K562 (cell line): ENCODE measurements around the gene COA3. TPM values are rescaled to one million over a fixed set of nuclear protein-coding genes. Genes with fewer than 3 reads are reported as not detected.

Experiments
- BCOR ChIP-seq: fragments of 450-650 bp; IDR thresholded peaks from 2 replicates; pipeline ENCODE4 v1.6.1; 2016
- CTCF ChIP-seq, 3 experiments: IDR thresholded peaks in 2 of 3; conservative IDR thresholded peaks in 1 of 3; 2 replicates each; pipeline ENCODE4 v1.5.1; 2011 to 2012; ENCODE audit warnings: low read length in 3 of 3, mild to moderate bottlenecking in 3 of 3, control low read depth in 2 of 3, improper control_type of control experiment in 1 of 3, inconsistent platforms in 1 of 3, low read depth in 1 of 3, mixed read lengths in 1 of 3, moderate library complexity in 1 of 3; ENCODE audit not compliant: insufficient read depth in 2 of 3
- DNMT1 ChIP-seq: fragments of 450-650 bp; IDR thresholded peaks from 2 replicates; pipeline ENCODE4 v1.6.1; 2016; ENCODE audit warnings: antibody characterized with exemption, mild to moderate bottlenecking
- DPF2 ChIP-seq: fragments of 450-650 bp; IDR thresholded peaks from 2 replicates; pipeline ENCODE4 v1.6.1; 2016
- EHMT2 ChIP-seq: fragments of 450-650 bp; IDR thresholded peaks from 2 replicates; pipeline ENCODE4 v1.6.1; 2018; ENCODE audit warnings: antibody characterized with exemption
- FUS ChIP-seq: fragments of 200-400 bp; formaldehyde crosslinking; optimal IDR thresholded peaks from 2 replicates; pipeline ENCODE3; 2017; ENCODE audit warnings: low read depth, low read length
- IFI16 ChIP-seq: fragments of 250-450 bp; sonication (Bioruptor Pico); IDR thresholded peaks from 2 replicates; pipeline ENCODE4 v2.1.2; 2022; ENCODE audit warnings: mild to moderate bottlenecking, inconsistent platforms
- MXI1 ChIP-seq: IDR thresholded peaks from 2 replicates; pipeline ENCODE4 v1.6.1; 2011; ENCODE audit warnings: low read depth, mild to moderate bottlenecking, improper control_type of control experiment, low read length
- POLR2AphosphoS5 ChIP-seq: IDR thresholded peaks from 2 replicates; pipeline ENCODE4 v1.6.1; 2011; ENCODE audit warnings: mild to moderate bottlenecking, low read depth, low read length, moderate library complexity; ENCODE audit not compliant: control insufficient read depth, insufficient read depth
- POLR2H ChIP-seq: IDR thresholded peaks from 2 replicates; pipeline ENCODE4 v1.6.1; 2016; ENCODE audit warnings: missing genetic modification characterization, low read depth, mild to moderate bottlenecking, control low read depth, missing compliant biosample characterization, moderate library complexity
- SOX6 ChIP-seq: fragments of 450-650 bp; IDR thresholded peaks from 2 replicates; pipeline ENCODE4 v1.6.1; 2014; ENCODE audit warnings: mild to moderate bottlenecking
- SRF ChIP-seq, 2 experiments: fragments of 250-450, 450-650 bp in 1 of 2; sonication (Bioruptor Pico) in 1 of 2; sonication (generic) in 1 of 2; formaldehyde crosslinking; IDR thresholded peaks; 2 replicates each; pipeline versions ENCODE4 v1.5.0 to v1.5.1; 2020 to 2022; ENCODE audit warnings: mild to moderate bottlenecking in 1 of 2, missing genetic modification reagents in 1 of 2
- STAT5A ChIP-seq: IDR thresholded peaks from 2 replicates; pipeline ENCODE4 v1.6.1; 2012; ENCODE audit warnings: low read length, inconsistent platforms, borderline replicate concordance
- TEAD1 ChIP-seq, 2 experiments: fragments of 450-650 bp in 1 of 2; sonication (generic) in 1 of 2; formaldehyde crosslinking; IDR thresholded peaks; 2 replicates each; pipeline versions ENCODE4 v1.4.0 to v1.8.0; 2020 to 2022; ENCODE audit warnings: mild to moderate bottlenecking in 2 of 2, missing genetic modification reagents in 1 of 2
- TEAD2 ChIP-seq: fragments of 450-650 bp; IDR thresholded peaks from 2 replicates; pipeline ENCODE4 v1.6.1; 2016; ENCODE audit warnings: missing genetic modification characterization, control low read depth, missing compliant biosample characterization
- TOE1 ChIP-seq, 2 experiments: fragments of 450-650 bp in 1 of 2; sonication (generic) in 1 of 2; formaldehyde crosslinking in 1 of 2; IDR thresholded peaks; 2 replicates each; pipeline versions ENCODE4 v1.7.1 to v1.8.0; 2016 to 2022; ENCODE audit warnings: borderline replicate concordance in 2 of 2, mild to moderate bottlenecking in 2 of 2, antibody characterized with exemption in 1 of 2, inconsistent platforms in 1 of 2, low read depth in 1 of 2, missing genetic modification reagents in 1 of 2, moderate library complexity in 1 of 2
- ZC3H11A ChIP-seq: IDR thresholded peaks from 2 replicates; pipeline ENCODE4 v1.6.1; 2012; ENCODE audit warnings: low read depth, low read length, improper control_type of control experiment
- ZNF3 ChIP-seq: fragments of 250-450 bp; sonication (Bioruptor Pico); IDR thresholded peaks from 2 replicates; pipeline ENCODE4 v1.5.0; 2021; ENCODE audit warnings: mild to moderate bottlenecking, moderate library complexity
- ZNF354B ChIP-seq: fragments of 250-450 bp; sonication (Bioruptor Pico); IDR thresholded peaks from 2 replicates; pipeline ENCODE4 v1.4.0; 2020
- ZNF586 ChIP-seq: fragments of 450-650 bp; formaldehyde crosslinking; conservative IDR thresholded peaks from 2 replicates; pipeline ENCODE4 v1.4.0; 2020; ENCODE audit warnings: mild to moderate bottlenecking, moderate library complexity
- ZNF699 ChIP-seq: fragments of 250-450 bp; sonication (Bioruptor Pico); IDR thresholded peaks from 2 replicates; pipeline ENCODE4 v1.8.0; 2021; ENCODE audit warnings: mild to moderate bottlenecking, moderate library complexity; ENCODE audit not compliant: insufficient replicate concordance
- polyA plus RNA-seq, 8 experiments: library from polyadenylated mRNA; depleted of rRNA in 4 of 8; stranded (reverse) in 5 of 8; unstranded in 3 of 8; fragments of >200 nt; fragmentation: Nextera tagmentation in 2 of 8; fragmentation: Illumina TruSeq in 1 of 8; extraction: Ambion mirVana in 2 of 8; extraction: Trizol in 1 of 8; gene quantifications; 2 replicates each; pipeline versions ENCODE4 v1.2.1 to v1.2.3, GENCODE V29; 2011 to 2014; ENCODE audit warnings: inconsistent platforms in 1 of 8, missing spikeins in 1 of 8
- total RNA-seq, 7 experiments: library from RNA; depleted of rRNA in 6 of 7; stranded (reverse); fragments of >200 nt in 6 of 7; fragmentation: Illumina TruSeq in 2 of 7; extraction: Trizol in 2 of 7; gene quantifications; 2 replicates each; pipeline versions ENCODE4 v1.2.1 to v1.2.3, GENCODE V29; 2011 to 2021; ENCODE audit warnings: low replicate concordance in 1 of 7
- TF ChIP-seq, protein P1 (sequence below): fragments of 250-450 bp; sonication (Bioruptor Pico); IDR thresholded peaks from 2 replicates; pipeline ENCODE4 v1.5.0; 2020; ENCODE audit warnings: mild to moderate bottlenecking, borderline replicate concordance
- TF ChIP-seq, protein P2 (sequence below): IDR thresholded peaks from 3 replicates; pipeline ENCODE4 v1.6.1; 2011; ENCODE audit warnings: borderline replicate concordance, mild to moderate bottlenecking, moderate library complexity; ENCODE audit not compliant: insufficient read length; ENCODE audit errors: extremely low read depth

The COA3 gene
- total and polyA plus RNA-seq, 9 of the 15 experiments (the other 6 are each of a cell fraction or from before 2014, with no cell fraction given): 49.6 to 153 (median 61.4) TPM

DNA sequence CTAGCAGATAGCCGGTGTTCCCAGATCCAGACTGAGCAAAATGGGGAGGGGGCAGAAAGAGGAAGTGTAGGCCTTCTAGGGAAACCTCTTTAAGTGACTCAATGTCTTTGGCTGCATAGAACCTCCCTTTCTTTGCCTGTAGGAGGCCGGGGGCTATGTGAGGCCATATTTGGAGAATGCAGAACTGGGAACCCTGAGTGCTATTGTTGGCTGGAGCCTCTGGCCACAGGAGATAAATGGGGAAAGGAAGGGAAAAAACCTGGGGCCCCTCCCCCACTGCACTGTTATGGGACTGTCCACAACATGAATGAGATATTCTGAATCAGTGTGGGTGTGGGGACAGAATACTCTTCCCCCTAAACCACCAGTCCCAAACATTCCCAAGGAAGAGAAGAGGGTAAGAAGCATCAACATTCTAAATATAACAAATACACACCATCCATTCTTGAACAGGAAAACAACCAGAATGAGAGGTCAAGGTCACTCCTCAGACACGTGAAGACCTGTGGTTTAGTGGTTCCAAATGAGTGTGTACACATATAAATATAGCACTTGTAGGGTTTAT is 22.9 kb downstream of the COA3 start (continued):
- TF ChIP-seq ZC3H11A: no peak
- peak; percentile 27 to 97; a peak in 3 of 4 replicates for TF ChIP-seq SRF (CRISPR knock-in tag; IDR thresholded peaks at IDR 0.05)
- no peak for TF ChIP-seq ZNF586 (CRISPR knock-in tag)
- TF ChIP-seq MXI1: no peak
- no peak for TF ChIP-seq POLR2H (tag)
- TF ChIP-seq, protein P1, sequence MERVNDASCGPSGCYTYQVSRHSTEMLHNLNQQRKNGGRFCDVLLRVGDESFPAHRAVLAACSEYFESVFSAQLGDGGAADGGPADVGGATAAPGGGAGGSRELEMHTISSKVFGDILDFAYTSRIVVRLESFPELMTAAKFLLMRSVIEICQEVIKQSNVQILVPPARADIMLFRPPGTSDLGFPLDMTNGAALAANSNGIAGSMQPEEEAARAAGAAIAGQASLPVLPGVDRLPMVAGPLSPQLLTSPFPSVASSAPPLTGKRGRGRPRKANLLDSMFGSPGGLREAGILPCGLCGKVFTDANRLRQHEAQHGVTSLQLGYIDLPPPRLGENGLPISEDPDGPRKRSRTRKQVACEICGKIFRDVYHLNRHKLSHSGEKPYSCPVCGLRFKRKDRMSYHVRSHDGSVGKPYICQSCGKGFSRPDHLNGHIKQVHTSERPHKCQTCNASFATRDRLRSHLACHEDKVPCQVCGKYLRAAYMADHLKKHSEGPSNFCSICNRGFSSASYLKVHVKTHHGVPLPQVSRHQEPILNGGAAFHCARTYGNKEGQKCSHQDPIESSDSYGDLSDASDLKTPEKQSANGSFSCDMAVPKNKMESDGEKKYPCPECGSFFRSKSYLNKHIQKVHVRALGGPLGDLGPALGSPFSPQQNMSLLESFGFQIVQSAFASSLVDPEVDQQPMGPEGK (CRISPR knock-in tag): no peak
- peak; percentile 40 to 56 (median 43); a peak in 5 of 6 replicates for TF ChIP-seq CTCF (IDR thresholded peaks at IDR 0.05 in 2 of 3, conservative IDR thresholded peaks at IDR 0.05 in 1 of 3; ENCODE audit: insufficient read depth in 2 of 3, low read depth in 1 of 3, low read length in 3 of 3)
- no peak for TF ChIP-seq BCOR
- TF ChIP-seq IFI16: no peak
- no peak for TF ChIP-seq TOE1 (IDR thresholded peaks at IDR 0.05; ENCODE audit: borderline replicate concordance)
- TF ChIP-seq TOE1 (CRISPR knock-in tag; IDR thresholded peaks at IDR 0.05; ENCODE audit: borderline replicate concordance, low read depth): no peak
- TF ChIP-seq TEAD1 (CRISPR knock-in tag; IDR thresholded peaks at IDR 0.05): no peak
- TF ChIP-seq DNMT1: no peak
- TF ChIP-seq POLR2AphosphoS5: peak; percentile 72
- TF ChIP-seq ZNF3: no peak
- TF ChIP-seq EHMT2: no peak
- no peak; the same call in 1 of the 2 replicates for TF ChIP-seq STAT5A
- TF ChIP-seq TEAD2 (tag): no peak
- peak; percentile 62 for TF ChIP-seq DPF2
- TF ChIP-seq FUS: no peak
- TF ChIP-seq ZNF354B: no peak
- TF ChIP-seq, protein P2, sequence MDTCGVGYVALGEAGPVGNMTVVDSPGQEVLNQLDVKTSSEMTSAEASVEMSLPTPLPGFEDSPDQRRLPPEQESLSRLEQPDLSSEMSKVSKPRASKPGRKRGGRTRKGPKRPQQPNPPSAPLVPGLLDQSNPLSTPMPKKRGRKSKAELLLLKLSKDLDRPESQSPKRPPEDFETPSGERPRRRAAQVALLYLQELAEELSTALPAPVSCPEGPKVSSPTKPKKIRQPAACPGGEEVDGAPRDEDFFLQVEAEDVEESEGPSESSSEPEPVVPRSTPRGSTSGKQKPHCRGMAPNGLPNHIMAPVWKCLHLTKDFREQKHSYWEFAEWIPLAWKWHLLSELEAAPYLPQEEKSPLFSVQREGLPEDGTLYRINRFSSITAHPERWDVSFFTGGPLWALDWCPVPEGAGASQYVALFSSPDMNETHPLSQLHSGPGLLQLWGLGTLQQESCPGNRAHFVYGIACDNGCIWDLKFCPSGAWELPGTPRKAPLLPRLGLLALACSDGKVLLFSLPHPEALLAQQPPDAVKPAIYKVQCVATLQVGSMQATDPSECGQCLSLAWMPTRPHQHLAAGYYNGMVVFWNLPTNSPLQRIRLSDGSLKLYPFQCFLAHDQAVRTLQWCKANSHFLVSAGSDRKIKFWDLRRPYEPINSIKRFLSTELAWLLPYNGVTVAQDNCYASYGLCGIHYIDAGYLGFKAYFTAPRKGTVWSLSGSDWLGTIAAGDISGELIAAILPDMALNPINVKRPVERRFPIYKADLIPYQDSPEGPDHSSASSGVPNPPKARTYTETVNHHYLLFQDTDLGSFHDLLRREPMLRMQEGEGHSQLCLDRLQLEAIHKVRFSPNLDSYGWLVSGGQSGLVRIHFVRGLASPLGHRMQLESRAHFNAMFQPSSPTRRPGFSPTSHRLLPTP: no peak
- TF ChIP-seq ZNF699 (CRISPR knock-in tag): no peak
- TF ChIP-seq SOX6: peak; percentile 91
